Peyer's patch (tissue), 4 donors: Measurements from ENCODE around the gene MEG3.

Source experiments
- CTCF ChIP-seq, 6 experiments: fragments of 450-650 bp in 4 of 6; fragments of 200-600 bp in 2 of 6; sonication (generic) in 1 of 6; IDR thresholded peaks; one replicate each; pipeline ENCODE4 v1.5.1; 2017 to 2019; ENCODE audit warnings: antibody characterized with exemption in 6 of 6, mild to moderate bottlenecking in 3 of 6, moderate library complexity in 1 of 6
- POLR2A ChIP-seq, 2 donors: fragments of 450-650 bp; IDR thresholded peaks; one replicate each; pipeline ENCODE4 v1.5.1; 2017; ENCODE audit warnings: antibody characterized with exemption in 2 of 2, mild to moderate bottlenecking in 2 of 2, moderate library complexity in 2 of 2

GRCh38 chr14:100882991-100883788 lies 57.3 kb downstream of the MEG3 start:
- TF ChIP-seq CTCF (IDR thresholded peaks at IDR 0.05) (no peak), POLR2A (IDR thresholded peaks at IDR 0.05) (no peak)
